T-helper 2 cell treated with Interferon-gamma antibody and Interleukin-4, amounts not matched to agents 100 ng/mL and 5 ng/mL, for 36 hours (primary cell): ENCODE measurements around the gene SCAI. TPM values are rescaled to one million over a fixed set of nuclear protein-coding genes. Genes with fewer than 3 reads are reported as not detected.
"Not testable (repeated sequence)": the region's sequence is repeated elsewhere in the genome, so short reads cannot be mapped to it uniquely, and the experiment has no call there.

ENCODE experiments used
- intact Hi-C: fragments of 100-400 bp; cut with micrococcal nuclease; formaldehyde crosslinking; loops from one replicate; pipeline ENCODE4 v1.15.1; 2023
- total RNA-seq: library from RNA; stranded (reverse); gene quantifications from 2 replicates; pipeline ENCODE4 v1.2.3, GENCODE V29; 2022

Gene SCAI
- total RNA-seq, 1 donor from 2014 or later = 12.2 TPM

- intact Hi-C loops = no loop called here
Observed at GRCh38 chr9:125043148-125043547, 100.2 kb downstream of the SCAI start.

GRCh38 chr9:125038166-125038565 lies 105.2 kb downstream of the SCAI start:
- intact Hi-C loops = no loop called here

DNA sequence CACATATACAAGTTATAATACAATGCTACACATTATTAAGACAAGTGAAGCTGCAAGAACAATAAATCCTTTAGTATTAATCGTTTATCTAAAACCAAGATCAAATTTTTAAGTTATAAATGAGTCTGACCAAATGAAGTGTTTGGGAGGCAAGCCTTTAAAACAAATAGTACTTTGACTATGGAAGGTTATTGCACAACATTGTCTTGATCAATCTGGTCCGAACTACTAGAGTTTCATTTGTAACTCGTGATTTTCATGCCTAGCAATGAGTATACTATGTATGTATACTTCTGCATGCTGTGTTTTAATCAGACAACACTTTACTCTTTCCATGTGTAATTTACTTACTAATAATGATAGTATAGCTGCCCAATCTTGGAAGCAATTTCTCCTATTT lies 115.3 kb downstream of the SCAI start:
- intact Hi-C loops = no loop called here

- intact Hi-C loops = no loop called here
Observed at GRCh38 chr9:125024917-125025316, 118.4 kb downstream of the SCAI start.

DNA sequence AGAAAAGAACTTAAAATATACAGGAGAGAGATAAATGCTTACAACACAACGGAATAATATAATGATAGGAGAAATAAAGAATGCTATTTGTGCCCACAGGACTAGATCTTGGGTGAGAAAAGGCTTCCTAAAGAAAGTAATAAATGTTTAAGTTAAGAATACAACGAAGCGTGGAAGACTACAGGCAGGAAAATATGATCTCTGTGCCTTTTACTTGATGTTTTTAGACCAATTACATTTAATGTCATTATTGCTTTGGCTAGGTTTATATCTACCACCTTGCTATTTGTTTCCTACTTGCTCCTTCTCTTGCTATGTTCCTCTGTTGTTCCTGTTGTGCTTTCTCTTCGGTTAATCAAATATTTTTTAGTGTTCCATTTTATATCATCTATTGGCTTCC lies 122.3 kb downstream of the SCAI start:
- intact Hi-C loops = no loop called here

DNA sequence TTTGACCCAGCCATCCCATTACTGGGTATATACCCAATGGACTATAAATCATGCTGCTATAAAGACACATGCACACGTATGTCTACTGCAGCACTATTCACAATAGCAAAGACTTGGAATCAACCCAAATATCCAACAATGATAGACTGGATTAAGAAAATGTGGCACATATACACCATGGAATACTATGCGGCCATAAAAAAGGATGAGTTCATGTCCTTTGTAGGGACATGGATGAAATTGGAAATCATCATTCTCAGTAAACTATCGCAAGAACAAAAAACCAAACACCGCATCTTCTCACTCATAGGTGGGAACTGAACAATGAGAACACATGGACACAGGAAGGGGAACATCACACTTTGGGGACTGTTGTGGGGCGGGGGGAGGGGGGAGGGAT lies 127.7 kb downstream of the SCAI start:
- intact Hi-C loops = not testable (repeated sequence)

GRCh38 chr9:125012013-125012412 lies 131.3 kb downstream of the SCAI start:
- intact Hi-C loops = not testable (repeated sequence)

GRCh38 chr9:125008599-125008998 lies 134.7 kb downstream of the SCAI start:
- intact Hi-C loops = no loop called here

DNA sequence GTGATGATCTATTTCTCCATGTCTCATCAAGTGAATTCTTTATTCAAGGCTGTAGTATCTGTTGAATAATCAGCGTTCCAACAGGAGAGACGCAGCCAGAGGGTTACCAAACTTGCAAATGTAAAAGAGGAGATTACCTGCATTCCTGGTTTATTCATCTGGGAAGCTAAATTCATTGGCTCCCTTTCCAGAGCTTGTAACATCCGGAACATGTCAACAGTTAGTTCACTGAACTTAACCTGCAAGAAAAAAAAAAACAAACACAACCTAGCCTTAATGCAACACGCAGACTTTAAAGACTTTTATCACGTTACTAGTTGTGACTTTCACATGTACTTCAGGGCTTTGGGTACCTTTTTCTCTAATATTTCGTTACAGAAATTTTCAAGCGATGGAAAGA lies 140.0 kb downstream of the SCAI start:
- intact Hi-C loops = no loop called here

DNA sequence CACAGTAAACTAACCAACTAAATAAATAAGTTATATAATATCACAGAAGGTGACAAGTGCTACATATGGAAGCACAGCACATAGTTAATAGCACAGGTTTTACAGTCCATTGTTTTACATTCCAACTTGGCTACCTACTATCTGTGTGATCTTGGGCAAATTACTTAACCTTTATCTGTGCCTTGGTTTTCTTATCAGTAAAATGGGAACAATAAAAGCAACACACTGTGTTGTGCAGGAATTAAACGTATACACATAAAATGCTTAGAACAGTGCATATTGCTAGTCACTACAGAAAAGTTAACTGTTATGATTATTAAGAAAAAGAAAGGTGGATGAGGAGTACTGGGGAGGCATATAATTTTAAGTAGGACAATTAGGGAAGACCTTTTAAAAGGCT lies 159.6 kb downstream of the SCAI start:
- intact Hi-C loops = no loop called here

DNA sequence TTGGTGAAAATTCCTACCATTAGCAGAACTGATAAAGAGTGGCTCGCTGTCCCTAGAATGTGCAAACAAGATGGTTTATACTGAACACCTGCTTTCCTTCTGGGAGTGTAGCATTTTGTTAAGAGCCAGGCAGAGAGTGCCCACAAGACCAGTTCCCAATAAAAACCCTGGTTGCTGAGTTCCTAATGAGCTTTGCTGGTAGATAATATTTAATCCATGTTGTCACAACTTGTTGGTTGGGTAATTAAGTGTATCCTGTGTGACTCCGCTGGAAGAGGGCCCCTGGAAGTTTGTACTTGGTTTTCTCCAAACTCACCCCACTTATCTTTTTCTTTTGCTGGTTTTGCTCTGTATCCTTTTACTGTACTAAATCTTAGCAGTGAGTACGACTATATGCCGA lies 162.9 kb downstream of the SCAI start:
- intact Hi-C loops = no loop called here

GRCh38 chr9:124975131-124975530 lies 168.2 kb downstream of the SCAI start:
- intact Hi-C loops = no loop called here

GRCh38 chr9:124973807-124974206 lies 169.5 kb downstream of the SCAI start:
- intact Hi-C loops = no loop called here

DNA sequence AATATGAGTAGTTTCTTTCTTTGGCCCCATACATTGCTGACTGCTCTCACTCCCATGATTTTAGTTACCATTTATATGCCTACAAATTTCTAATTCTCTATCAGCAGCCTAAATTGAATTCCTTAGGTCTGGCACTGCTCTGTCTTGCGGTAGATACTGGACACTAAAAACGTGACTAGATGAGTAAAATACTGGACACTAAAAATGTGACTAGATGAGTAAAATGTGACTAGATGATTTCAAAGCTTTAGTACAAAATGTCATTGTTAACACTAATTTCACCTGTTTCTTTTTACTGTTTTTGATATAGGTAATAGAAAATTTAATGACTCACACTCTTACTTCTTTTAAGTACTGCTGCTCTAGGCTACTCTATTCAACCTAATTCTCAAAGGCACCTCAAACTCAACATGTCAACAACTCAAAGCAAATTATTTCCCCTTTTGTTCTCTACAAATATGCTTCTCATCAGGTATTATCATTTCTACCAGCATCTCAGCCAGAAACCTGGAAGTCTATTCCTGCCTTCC lies 171.0 kb downstream of the SCAI start:
- intact Hi-C loops = no loop called here

GRCh38 chr9:124969401-124969800 lies 173.9 kb downstream of the SCAI start:
- intact Hi-C loops = no loop called here

- intact Hi-C loops = no loop called here
Observed at GRCh38 chr9:124968238-124968637, 175.1 kb downstream of the SCAI start.

DNA sequence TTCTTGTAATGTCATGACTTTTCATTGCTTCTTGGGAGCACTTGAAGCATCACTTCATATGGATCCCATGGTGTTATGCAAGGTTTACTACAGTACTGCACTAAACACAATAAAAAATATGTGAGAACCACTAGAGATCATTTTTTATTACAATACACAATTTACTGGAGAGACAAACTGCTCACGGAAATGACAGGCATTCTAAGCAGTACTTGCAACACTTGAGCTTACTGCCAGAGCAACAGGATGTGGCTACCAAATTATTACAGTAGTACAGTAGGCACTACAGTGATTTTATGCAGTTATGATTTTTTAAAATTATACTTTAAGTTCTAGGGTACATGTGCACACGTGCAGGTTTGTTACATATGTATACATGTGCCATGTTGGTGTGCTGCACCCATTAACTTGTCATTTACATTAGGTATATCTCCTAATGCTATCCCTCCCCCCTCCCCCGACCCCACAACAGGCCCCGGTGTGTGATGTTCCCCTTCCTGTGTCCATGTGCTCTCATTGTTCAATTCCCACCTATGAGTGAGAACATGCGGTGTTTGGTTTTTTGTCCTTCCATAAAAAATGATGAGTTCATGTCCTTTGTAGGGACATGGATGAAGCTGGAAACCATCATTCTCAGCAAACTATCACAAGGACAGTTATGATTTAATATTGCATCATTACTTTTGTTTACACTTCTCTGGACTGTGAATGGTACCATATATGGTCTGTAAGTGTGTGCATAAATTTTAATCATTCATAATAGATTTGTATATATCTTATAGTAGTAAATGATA lies 177.4 kb downstream of the SCAI start:
- intact Hi-C loops = loop anchor here (2.0 kb wide), 1 partner anchor 25 kb away; the partner anchor contains the start of gene GOLGA1

DNA sequence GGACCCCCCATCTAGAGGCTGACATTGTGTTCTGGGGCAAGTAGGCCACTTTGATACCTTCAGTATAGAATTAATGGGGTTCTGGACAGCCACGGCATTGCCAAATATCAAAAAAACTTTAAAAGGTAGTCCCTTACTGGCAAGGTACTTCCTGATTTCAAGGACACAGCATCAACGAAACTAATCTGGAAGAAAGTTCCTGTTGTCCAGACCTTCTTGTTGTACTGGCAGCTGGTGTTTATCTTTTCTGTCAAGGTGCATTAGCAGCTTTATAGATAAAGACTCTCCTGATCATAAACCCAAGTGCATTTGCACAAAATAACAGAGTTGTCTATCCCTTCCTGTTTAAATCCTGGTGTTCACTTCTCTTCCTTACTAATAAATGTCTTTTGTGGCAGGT lies 178.7 kb downstream of the SCAI start:
- intact Hi-C loops = loop anchor here (2.0 kb wide), 1 partner anchor 24 kb away; the partner anchor contains the start of gene GOLGA1

DNA sequence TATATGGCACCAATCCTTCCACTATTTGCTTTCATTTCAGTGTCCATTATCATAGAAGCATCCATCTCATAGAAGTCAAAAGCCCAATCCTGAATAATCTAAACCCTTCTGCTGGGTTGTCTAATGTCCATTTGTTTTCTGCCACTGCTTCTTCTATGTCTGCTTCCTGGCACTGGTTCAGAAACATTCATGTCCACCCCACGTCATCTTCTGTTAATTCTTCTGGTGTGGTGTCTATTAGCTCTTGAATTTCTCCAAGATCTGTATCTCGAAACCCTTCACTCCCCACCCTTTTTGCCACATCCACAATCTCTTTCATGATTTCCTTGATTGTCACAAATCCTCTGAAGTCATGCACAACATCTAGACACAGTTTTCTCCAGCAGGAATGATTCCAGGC lies 179.3 kb downstream of the SCAI start:
- intact Hi-C loops = loop anchor here (2.0 kb wide), 1 partner anchor 23 kb away; the partner anchor contains the start of gene GOLGA1

- intact Hi-C loops = no loop called here
Observed at GRCh38 chr9:124960409-124960752, 182.9 kb downstream of the SCAI start.

GRCh38 chr9:124959671-124960408 lies 183.5 kb downstream of the SCAI start:
- intact Hi-C loops = not testable (repeated sequence)

DNA sequence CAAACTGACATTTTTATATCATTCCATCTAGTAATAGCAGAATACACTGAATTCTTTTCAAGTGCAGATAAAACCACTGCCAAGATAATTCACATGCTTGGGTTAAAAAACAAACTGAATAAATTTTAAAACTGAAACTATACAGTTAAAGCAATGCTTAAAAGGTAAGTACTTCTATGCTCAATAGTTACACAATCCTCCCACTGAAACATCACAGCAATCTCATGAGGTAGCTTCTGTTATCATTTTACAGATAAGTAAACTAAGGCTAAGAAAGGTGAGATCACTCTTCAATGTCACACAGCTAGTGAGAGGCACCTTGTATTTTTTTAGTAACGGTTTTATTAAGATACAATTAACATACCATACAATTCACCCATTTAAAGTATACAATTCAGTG lies 189.1 kb downstream of the SCAI start:
- intact Hi-C loops = no loop called here
